ENCODE data around the gene CHST2. TPM values are rescaled to one million over a fixed set of nuclear protein-coding genes. Genes with fewer than 3 reads are reported as not detected.

The CHST2 gene
- total RNA-seq, 1 experiment from 2014 or later = 0.26 TPM

DNA sequence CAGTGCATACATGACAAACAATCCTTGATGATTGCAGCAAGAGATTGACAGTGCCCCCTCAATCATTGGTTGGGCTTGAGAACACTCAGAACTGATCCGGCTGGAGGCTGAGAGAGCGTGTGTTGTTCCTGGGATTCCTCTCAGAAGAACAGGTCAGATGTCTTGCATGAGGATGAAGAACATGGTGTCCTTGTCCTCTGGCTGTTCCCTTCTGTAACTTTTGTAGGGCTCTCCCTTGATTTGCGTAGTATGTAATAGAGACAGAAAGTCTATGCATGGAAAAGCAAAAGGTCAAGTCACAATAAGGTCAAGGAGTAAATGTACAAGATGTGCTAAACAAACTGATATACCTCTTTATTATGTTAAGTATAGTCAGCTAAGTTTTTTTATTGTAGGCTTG, 8.2 kb downstream of the CHST2 start:
- POLR2A ChIA-PET = no interaction called here
- intact Hi-C loops (cut with micrococcal nuclease; ENCODE audit: unreplicated experiment) = no loop called here

DNA sequence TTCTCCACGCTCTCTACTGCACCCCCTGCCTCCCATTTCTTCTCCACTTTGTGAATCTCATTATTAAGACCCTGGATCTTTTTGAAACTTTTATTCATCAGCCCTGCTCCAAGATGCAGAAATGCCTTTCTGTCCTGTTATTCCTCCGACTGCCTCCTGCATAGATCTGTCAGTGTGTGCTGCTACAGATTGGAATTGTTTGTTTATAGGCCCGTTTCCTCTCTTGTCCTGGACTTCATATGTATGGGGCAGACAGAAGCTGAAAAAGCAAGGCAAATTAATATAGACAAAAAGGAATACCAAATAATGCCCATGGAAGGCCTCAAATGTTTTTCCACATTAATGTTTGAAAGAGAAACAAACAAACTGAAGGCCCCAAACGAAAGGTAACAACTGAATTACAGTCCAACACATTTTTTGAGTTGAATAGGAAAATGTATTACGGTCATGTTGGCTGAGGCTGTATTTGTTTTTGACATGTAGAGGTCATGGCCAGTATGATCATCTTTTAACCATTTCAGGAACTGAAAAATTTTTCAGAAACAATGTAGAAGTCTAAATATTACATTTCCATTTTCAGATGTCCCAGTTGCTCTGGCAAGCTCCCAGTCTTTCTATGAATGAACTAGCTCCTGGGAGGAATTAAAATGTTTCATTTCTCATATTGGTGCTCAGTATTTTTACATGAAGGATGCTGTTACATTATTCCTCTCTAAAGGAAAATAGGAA, 8.8 kb downstream of the CHST2 start:
- intact Hi-C loops (cut with micrococcal nuclease; ENCODE audit: unreplicated experiment) (no loop called here), in situ Hi-C loops (cut with HindIII; ENCODE audit: low pct_unique_long_range_greater_than_20kb, low sequenced_read_pairs) (no loop called here)
- ChIA-PET POLR2A (no interaction called here), CTCF (no interaction called here)
- no TSS peak for BruUV-seq (replicated peaks)
- H3K4me1 ChIP-seq (ENCODE audit: control insufficient read depth, insufficient read depth, low read length) = peaks cover 5% of the 10 kb centered on the region
- no peaks in the 10 kb centered on the region for H3K36me3 ChIP-seq (ENCODE audit: control insufficient read depth, insufficient read depth, low read length)
- TF ChIP-seq SIN3A (IDR thresholded peaks at IDR 0.05; ENCODE audit: borderline replicate concordance, insufficient read depth, low read depth, low read length) (no peak), TCF7L2 (IDR thresholded peaks at IDR 0.05; ENCODE audit: low read depth, low read length) (no peak), POLR2AphosphoS5 (IDR thresholded peaks at IDR 0.05; ENCODE audit: low read depth, low read length) (no peak)
- TF ChIP-seq, protein P1, sequence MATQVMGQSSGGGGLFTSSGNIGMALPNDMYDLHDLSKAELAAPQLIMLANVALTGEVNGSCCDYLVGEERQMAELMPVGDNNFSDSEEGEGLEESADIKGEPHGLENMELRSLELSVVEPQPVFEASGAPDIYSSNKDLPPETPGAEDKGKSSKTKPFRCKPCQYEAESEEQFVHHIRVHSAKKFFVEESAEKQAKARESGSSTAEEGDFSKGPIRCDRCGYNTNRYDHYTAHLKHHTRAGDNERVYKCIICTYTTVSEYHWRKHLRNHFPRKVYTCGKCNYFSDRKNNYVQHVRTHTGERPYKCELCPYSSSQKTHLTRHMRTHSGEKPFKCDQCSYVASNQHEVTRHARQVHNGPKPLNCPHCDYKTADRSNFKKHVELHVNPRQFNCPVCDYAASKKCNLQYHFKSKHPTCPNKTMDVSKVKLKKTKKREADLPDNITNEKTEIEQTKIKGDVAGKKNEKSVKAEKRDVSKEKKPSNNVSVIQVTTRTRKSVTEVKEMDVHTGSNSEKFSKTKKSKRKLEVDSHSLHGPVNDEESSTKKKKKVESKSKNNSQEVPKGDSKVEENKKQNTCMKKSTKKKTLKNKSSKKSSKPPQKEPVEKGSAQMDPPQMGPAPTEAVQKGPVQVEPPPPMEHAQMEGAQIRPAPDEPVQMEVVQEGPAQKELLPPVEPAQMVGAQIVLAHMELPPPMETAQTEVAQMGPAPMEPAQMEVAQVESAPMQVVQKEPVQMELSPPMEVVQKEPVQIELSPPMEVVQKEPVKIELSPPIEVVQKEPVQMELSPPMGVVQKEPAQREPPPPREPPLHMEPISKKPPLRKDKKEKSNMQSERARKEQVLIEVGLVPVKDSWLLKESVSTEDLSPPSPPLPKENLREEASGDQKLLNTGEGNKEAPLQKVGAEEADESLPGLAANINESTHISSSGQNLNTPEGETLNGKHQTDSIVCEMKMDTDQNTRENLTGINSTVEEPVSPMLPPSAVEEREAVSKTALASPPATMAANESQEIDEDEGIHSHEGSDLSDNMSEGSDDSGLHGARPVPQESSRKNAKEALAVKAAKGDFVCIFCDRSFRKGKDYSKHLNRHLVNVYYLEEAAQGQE (IDR thresholded peaks at IDR 0.05; ENCODE audit: insufficient read depth in 1 of 2, low read depth in 2 of 2, low read length in 1 of 2) = no peak
- TF ChIP-seq, protein P2, sequence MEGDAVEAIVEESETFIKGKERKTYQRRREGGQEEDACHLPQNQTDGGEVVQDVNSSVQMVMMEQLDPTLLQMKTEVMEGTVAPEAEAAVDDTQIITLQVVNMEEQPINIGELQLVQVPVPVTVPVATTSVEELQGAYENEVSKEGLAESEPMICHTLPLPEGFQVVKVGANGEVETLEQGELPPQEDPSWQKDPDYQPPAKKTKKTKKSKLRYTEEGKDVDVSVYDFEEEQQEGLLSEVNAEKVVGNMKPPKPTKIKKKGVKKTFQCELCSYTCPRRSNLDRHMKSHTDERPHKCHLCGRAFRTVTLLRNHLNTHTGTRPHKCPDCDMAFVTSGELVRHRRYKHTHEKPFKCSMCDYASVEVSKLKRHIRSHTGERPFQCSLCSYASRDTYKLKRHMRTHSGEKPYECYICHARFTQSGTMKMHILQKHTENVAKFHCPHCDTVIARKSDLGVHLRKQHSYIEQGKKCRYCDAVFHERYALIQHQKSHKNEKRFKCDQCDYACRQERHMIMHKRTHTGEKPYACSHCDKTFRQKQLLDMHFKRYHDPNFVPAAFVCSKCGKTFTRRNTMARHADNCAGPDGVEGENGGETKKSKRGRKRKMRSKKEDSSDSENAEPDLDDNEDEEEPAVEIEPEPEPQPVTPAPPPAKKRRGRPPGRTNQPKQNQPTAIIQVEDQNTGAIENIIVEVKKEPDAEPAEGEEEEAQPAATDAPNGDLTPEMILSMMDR (IDR thresholded peaks at IDR 0.05) = no peak
- H3K4me3 ChIP-seq (ENCODE audit: low read depth in 2 of 2, low read length in 2 of 2) = no peak overlapping the region
- H3K27me3 ChIP-seq (ENCODE audit: control insufficient read depth, insufficient read depth, low read length) = peaks cover 59% of the 10 kb centered on the region
- no peak overlapping the region for H3K27ac ChIP-seq (ENCODE audit: low read length)
- H3K9me3 ChIP-seq (ENCODE audit: control insufficient read depth, insufficient read depth, low read depth, low read length) = no peaks in the 10 kb centered on the region
- ATAC-seq (no peak), DNase-seq (ENCODE audit: low read depth, low spot score) (no peak)

More for the DNA sequence above, 8.2 kb downstream of the CHST2 start:
- Histone ChIP-seq H3K27me3 (ENCODE audit: control insufficient read depth, insufficient read depth, low read length) (peaks cover 58% of the 10 kb centered on the region), H3K27ac (ENCODE audit: low read length) (no peak overlapping the region), H3K4me3 (ENCODE audit: low read depth in 2 of 2, low read length in 2 of 2) (no peak overlapping the region), H3K4me1 (ENCODE audit: control insufficient read depth, insufficient read depth, low read length) (peaks cover 5% of the 10 kb centered on the region), H3K9me3 (ENCODE audit: control insufficient read depth, insufficient read depth, low read depth, low read length) (no peaks in the 10 kb centered on the region), H3K36me3 (ENCODE audit: control insufficient read depth, insufficient read depth, low read length) (no peaks in the 10 kb centered on the region)
- no TSS peak for BruUV-seq (replicated peaks)
- DNase-seq (ENCODE audit: low read depth, low spot score) = no peak
- no peak for ATAC-seq
- in situ Hi-C loops (cut with HindIII; ENCODE audit: low pct_unique_long_range_greater_than_20kb, low sequenced_read_pairs) = no loop called here
- CTCF ChIA-PET = no interaction called here
- TF ChIP-seq POLR2AphosphoS5 (IDR thresholded peaks at IDR 0.05; ENCODE audit: low read depth, low read length) = no peak

DNA sequence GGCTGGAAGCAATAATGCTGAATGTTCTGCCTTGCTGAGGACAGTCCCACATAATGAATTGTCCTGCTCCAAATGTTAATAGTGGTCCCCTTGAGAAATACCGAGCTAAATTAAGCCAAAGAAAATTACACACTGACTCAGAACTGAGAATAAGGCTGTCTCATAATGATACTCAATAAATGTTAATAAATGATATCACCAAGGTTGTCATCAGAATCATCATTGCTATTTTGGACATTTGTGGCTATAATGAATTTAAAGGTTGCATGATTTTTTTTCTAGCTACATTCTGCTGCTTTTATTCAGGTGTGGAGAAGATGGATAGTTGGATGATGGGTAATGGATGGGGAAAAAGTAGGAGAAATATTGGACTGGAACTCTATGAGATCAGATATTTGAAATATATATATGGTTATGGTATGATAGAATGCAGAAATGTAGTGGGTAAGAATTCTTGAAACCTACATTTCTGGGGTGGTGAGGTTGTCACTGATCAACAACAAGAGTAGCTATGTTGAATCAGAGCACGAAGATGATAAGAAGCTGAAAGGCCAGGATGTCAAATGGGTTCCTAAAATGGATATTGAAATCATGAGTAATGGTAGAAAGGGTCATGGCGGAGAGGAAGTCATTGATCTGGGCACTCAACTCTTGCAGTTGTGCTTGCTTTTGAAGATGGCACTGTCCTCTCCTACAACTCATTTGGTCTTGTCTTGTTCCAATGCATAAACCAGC, 12.8 kb downstream of the CHST2 start:
- BruUV-seq (replicated peaks) = no TSS peak
- no peak overlapping the region for H3K4me3 ChIP-seq (ENCODE audit: low read depth in 2 of 2, low read length in 2 of 2)
- ChIA-PET POLR2A (no interaction called here), CTCF (no interaction called here)
- in situ Hi-C loops (cut with HindIII; ENCODE audit: low pct_unique_long_range_greater_than_20kb, low sequenced_read_pairs) = no loop called here
- ATAC-seq = no peak
- no peaks in the 10 kb centered on the region for H3K4me1 ChIP-seq (ENCODE audit: control insufficient read depth, insufficient read depth, low read length)
- TF ChIP-seq POLR2AphosphoS5 (IDR thresholded peaks at IDR 0.05; ENCODE audit: low read depth, low read length) = no peak
- no peak for TF ChIP-seq TCF7L2 (IDR thresholded peaks at IDR 0.05; ENCODE audit: low read depth, low read length)
- TF ChIP-seq, protein P1 (IDR thresholded peaks at IDR 0.05; ENCODE audit: insufficient read depth in 1 of 2, low read depth in 2 of 2, low read length in 1 of 2) = no peak
- TF ChIP-seq, protein P2 (IDR thresholded peaks at IDR 0.05) = no peak
- TF ChIP-seq SIN3A (IDR thresholded peaks at IDR 0.05; ENCODE audit: borderline replicate concordance, insufficient read depth, low read depth, low read length) = no peak
- intact Hi-C loops (cut with micrococcal nuclease; ENCODE audit: unreplicated experiment) = no loop called here
- H3K36me3 ChIP-seq (ENCODE audit: control insufficient read depth, insufficient read depth, low read length) = no peaks in the 10 kb centered on the region
- H3K27me3 ChIP-seq (ENCODE audit: control insufficient read depth, insufficient read depth, low read length) = peaks cover 37% of the 10 kb centered on the region
- no peak overlapping the region for H3K27ac ChIP-seq (ENCODE audit: low read length)
- H3K9me3 ChIP-seq (ENCODE audit: control insufficient read depth, insufficient read depth, low read depth, low read length) = no peaks in the 10 kb centered on the region
- DNase-seq (ENCODE audit: low read depth, low spot score) = no peak
